Cortex of kidney (tissue), 1 donor: ENCODE results near the gene HIPK1.
"Not testable (repeated sequence)": the region's sequence is repeated elsewhere in the genome, so short reads cannot be mapped to it uniquely, and the experiment has no call there.

Experiments used
- DNase-seq: peaks from one replicate; lab custom pipeline; 2025; lab: John Stamatoyannopoulos, UW

The HIPK1 gene

GRCh38 chr1:114015075-114015474 lies 86.0 kb downstream of the HIPK1 start:
- DNase-seq: no peak

GRCh38 chr1:114019724-114020123 lies 90.6 kb downstream of the HIPK1 start:
- DNase-seq: not testable (repeated sequence)

- DNase-seq: no peak
Observed at GRCh38 chr1:114021665-114022099, 92.6 kb downstream of the HIPK1 start.

GRCh38 chr1:114022877-114023276 lies 93.8 kb downstream of the HIPK1 start:
- no peak for DNase-seq

GRCh38 chr1:114023377-114023776 lies 94.3 kb downstream of the HIPK1 start:
- no peak for DNase-seq

- DNase-seq: no peak
Observed at GRCh38 chr1:114024049-114024448, 94.9 kb downstream of the HIPK1 start.

- no peak for DNase-seq
Observed at GRCh38 chr1:114025609-114026401, 96.7 kb downstream of the HIPK1 start.

GRCh38 chr1:114026797-114027196 lies 97.7 kb downstream of the HIPK1 start:
- DNase-seq: no peak
